ENCODE results near the gene SLIT3. TPM values are rescaled to one million over a fixed set of nuclear protein-coding genes. Genes with fewer than 3 reads are reported as not detected.

The SLIT3 gene
- total RNA-seq, 1 donor from 2014 or later: 3.1 TPM

DNA sequence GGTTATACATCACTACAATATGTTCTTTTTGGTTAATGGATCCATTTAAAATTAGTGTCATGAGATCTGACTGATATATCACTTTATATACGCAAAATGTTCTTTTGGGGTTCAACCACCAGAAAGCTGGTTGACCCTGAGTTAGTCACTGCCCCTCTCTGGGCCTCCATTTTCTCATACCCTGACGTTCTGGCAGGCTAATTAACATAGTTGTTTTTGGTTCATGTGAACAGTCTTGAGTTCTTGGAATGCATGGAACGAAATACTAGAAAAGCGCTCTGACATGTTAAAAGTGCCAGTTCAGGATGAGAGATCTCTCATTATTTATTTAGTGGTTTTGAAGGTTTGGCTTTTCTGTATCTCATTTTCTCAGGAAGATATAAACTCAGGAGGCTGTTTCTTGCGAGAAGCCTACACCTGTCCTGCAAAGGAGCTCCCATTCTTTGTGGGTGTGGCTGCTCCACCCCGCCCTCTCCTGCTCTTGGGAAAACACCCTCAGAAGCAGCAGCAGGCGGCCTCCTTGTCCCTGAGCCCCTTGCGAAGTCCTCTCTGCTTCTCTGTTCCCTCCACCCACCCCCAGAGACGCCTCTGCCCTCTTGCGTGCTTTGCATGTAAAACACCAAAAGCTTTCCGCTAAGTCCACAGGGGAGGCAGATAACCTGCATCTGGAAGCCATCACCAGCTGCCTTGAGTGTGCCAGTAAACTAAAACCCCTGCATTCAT, 419.4 kb downstream of the SLIT3 start:
- peak; percentile 6 for DNase-seq (ENCODE audit: low read depth)
- no peak overlapping the region for H3K4me3 ChIP-seq (ENCODE audit: low read depth, low read length)
- TF ChIP-seq, protein P1, sequence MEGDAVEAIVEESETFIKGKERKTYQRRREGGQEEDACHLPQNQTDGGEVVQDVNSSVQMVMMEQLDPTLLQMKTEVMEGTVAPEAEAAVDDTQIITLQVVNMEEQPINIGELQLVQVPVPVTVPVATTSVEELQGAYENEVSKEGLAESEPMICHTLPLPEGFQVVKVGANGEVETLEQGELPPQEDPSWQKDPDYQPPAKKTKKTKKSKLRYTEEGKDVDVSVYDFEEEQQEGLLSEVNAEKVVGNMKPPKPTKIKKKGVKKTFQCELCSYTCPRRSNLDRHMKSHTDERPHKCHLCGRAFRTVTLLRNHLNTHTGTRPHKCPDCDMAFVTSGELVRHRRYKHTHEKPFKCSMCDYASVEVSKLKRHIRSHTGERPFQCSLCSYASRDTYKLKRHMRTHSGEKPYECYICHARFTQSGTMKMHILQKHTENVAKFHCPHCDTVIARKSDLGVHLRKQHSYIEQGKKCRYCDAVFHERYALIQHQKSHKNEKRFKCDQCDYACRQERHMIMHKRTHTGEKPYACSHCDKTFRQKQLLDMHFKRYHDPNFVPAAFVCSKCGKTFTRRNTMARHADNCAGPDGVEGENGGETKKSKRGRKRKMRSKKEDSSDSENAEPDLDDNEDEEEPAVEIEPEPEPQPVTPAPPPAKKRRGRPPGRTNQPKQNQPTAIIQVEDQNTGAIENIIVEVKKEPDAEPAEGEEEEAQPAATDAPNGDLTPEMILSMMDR (conservative IDR thresholded peaks at IDR 0.05; ENCODE audit: low read depth, low read length): no peak

DNA sequence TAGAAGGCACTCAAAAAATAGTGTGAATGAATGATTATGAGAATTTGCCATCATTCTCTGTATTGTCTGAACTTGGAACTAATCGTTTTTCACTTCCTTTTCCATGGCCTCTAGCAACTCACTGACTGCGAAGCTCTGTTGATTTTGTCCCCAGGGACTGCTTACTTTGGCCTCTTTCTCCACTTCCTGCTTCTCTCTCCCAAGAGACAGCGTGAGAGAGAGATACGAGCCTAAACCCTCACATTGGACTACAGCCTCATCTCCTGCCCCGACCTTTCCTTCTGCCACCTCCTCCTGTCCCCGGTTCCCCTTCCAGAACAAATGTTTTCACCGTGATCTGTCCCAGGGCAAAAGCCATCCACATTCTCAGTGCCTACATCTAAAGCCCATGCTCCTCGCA, 421.0 kb downstream of the SLIT3 start:
- TF ChIP-seq, protein P1 (conservative IDR thresholded peaks at IDR 0.05; ENCODE audit: low read depth, low read length): no peak
- H3K4me3 ChIP-seq (ENCODE audit: low read depth, low read length): no peak overlapping the region
- no peak for DNase-seq (ENCODE audit: low read depth)

DNA sequence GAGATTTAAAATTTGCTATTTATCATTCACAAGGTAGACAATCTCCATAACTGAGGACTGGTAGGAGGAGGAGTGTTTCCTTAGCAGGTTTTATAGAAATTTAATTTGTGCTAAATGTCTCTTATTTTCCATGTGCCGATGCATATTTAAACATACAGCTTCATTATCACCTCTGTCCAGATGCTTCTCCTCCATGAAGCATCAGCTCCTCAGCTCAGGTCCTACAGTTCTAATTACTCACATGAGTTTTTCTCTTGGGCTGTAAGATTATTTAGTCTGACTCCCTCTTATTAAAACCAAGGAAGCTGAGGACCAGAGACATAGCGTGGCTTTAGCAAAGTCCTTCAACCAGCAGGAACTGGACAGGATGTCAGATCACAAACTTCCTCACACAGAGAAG, 421.6 kb downstream of the SLIT3 start:
- TF ChIP-seq, protein P1 (conservative IDR thresholded peaks at IDR 0.05; ENCODE audit: low read depth, low read length): no peak
- H3K4me3 ChIP-seq (ENCODE audit: low read depth, low read length): no peak overlapping the region
- DNase-seq (ENCODE audit: low read depth): no peak

DNA sequence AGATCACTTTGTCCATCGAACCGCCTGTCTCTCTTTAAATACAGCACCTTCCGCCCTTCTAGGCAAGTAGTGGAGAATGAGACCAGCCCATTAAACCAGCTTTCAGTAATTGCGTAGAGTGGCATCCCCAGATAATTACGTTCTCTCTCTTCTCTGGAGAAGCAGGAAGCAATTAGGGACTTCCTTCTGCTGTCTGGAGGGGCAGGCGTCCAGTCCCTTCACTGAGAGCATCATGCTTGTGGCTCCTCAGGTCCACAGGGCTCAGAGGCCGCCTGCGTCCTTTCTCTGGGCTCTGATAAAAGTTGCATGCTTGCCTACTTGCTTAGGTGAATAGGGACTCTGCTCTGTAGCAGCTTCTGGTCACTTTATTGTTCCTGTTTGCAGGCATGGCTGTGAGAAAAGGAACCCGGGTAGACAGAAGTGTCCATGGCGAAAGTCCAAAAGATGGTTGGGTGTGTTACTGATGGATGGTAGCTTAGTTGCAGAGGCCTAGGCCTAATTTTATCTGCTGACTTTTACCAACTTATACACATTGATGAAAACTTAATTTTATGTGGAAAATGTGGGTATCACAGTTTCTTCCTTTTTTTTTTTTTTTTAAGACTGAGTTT, 422.7 kb downstream of the SLIT3 start:
- no peak overlapping the region for H3K4me3 ChIP-seq (ENCODE audit: low read depth, low read length)
- TF ChIP-seq, protein P1 (conservative IDR thresholded peaks at IDR 0.05; ENCODE audit: low read depth, low read length): no peak
- no peak for DNase-seq (ENCODE audit: low read depth)

DNA sequence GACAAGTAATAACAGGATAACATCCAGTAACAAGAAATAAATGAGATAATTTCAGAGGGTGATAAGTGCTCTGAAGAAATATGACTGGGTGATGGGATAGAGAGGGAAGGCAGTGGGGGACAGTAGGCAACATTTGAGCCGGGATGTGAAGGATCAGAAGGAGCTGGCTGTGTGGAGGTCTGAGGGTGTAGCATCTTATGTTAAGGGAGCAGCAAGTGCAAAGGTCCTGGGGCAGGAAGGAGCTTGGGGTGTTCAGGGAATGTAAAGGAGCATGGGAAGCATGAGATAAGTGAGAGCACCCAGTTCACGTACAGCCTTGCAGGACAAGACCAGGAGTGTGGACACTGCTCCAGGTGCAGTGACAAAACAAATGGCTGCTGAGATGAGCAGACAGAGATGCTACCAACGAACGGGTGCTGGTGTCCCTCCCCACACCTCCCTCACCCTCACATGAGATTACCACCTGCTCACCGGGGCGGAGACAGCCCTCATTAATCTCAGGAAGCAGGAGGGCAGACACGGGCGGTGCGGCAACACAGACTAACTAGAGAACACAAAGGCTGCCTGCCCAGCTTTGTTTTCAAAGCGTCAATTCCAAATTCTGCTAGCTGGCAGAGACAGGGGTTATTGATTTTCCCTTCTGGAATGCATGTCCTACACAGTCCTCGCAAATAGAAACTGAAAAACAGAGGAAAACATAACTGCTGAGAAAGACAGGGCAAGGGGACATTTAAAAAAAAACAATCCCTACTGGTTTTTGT, 423.6 kb downstream of the SLIT3 start:
- DNase-seq (ENCODE audit: low read depth): no peak
- no peak overlapping the region for H3K4me3 ChIP-seq (ENCODE audit: low read depth, low read length)
- TF ChIP-seq, protein P1 (conservative IDR thresholded peaks at IDR 0.05; ENCODE audit: low read depth, low read length): no peak

DNA sequence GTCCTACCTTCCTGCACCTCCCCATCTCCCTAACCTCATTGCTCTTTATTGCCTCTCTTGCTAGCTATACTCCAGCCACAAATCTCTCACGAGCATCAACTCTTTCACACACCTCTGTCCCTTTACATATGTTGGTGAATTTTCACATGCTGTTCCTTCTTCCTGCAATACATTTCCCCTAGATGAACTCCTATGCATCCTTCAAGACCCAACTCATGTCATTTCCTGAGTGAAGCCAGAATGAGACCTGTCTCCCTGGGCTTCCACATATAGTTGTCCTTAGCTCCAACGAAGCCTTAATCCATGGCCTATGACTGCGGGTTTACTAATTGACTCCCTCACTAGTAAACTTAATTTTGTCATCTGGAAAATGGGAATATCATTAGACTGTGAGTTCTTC, 424.5 kb downstream of the SLIT3 start:
- TF ChIP-seq, protein P1 (conservative IDR thresholded peaks at IDR 0.05; ENCODE audit: low read depth, low read length): no peak

More for the DNA sequence above, 424.5 kb downstream of the SLIT3 start:
- no peak for DNase-seq (ENCODE audit: low read depth)
- no peak overlapping the region for H3K4me3 ChIP-seq (ENCODE audit: low read depth, low read length)
